ENCODE data around the gene ZNF394. TPM values are rescaled to one million over a fixed set of nuclear protein-coding genes. Genes with fewer than 3 reads are reported as not detected.

The ZNF394 gene
- total and polyA plus RNA-seq, 2 donors (not counting 3 experiments of a cell fraction or from before 2014, with no cell fraction given): 8.6 to 22.8 TPM

DNA sequence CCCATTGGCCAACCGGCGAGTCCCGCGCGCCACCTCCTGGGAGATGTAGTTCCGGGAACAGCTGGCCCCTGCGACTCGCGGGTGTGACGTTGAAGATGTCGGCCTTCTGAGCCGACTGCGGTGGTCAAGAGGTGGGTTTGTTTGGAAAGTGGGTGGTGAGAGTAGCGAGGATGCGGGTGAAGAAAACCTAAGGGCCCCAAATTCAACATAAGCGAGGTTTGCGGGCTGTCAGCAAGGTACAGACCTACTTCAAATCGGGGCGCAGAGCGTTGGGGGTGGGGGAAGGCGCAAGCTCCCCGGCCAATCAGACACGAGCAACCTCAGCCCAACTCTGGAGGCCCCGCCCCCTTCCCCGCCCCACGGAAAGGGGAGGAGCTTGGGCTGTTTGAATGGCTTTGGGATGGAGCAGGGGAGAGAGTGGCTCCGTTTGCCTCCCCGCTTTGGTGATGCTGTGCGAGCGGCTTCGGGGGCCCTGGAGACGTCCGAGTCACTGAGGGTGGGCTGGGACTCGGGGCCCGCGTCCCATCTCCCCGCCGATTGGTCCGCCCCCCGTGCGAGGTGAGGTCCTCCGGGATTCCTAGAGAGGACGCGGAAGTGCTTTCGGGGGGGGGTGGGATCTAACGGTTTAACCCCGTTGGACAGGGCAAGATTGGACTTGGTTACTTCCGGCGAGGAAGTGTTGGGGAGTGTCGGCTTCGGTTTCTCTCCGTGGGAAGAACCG lies 4.7 kb upstream of the ZNF394 start, which contains the start of gene ZKSCAN5:
ZKSCAN5 (plus strand) TSS at position 60 of the 721 bp plus-strand sequence. CDS start 1,383 bp downstream, outside the sequence.
- FAIRE-seq: no peak

GRCh38 chr7:99504281-99504602 lies 4.2 kb upstream of the ZNF394 start:
- FAIRE-seq (peak; percentile 97), DNase-seq (ENCODE audit: low read depth, low spot score) (no peak)
- no peaks in the 10 kb centered on the region for H3K36me3 ChIP-seq (ENCODE audit: control insufficient read depth in 2 of 2, extremely low read depth in 1 of 2, insufficient read depth in 2 of 2, low read length in 2 of 2)
- peaks cover 27% of the 10 kb centered on the region for H3K79me2 ChIP-seq (ENCODE audit: control insufficient read depth, insufficient read depth, low read length)
- H3K27ac ChIP-seq (ENCODE audit: insufficient read depth, low read depth, low read length): peak overlapping the region; percentile 69
- H3K9me3 ChIP-seq (replicated peaks; ENCODE audit: control insufficient read depth, insufficient read depth, low read length): no peaks in the 10 kb centered on the region
- no peak for TF ChIP-seq MYC (IDR thresholded peaks at IDR 0.05; ENCODE audit: low read depth, low read length)
- TF ChIP-seq JUN (IDR thresholded peaks at IDR 0.05; ENCODE audit: borderline replicate concordance, insufficient read depth, insufficient read length, low read depth): no peak
- no peak for TF ChIP-seq MAX (IDR thresholded peaks at IDR 0.05; ENCODE audit: insufficient read depth, insufficient read length)
- TF ChIP-seq, protein P1, sequence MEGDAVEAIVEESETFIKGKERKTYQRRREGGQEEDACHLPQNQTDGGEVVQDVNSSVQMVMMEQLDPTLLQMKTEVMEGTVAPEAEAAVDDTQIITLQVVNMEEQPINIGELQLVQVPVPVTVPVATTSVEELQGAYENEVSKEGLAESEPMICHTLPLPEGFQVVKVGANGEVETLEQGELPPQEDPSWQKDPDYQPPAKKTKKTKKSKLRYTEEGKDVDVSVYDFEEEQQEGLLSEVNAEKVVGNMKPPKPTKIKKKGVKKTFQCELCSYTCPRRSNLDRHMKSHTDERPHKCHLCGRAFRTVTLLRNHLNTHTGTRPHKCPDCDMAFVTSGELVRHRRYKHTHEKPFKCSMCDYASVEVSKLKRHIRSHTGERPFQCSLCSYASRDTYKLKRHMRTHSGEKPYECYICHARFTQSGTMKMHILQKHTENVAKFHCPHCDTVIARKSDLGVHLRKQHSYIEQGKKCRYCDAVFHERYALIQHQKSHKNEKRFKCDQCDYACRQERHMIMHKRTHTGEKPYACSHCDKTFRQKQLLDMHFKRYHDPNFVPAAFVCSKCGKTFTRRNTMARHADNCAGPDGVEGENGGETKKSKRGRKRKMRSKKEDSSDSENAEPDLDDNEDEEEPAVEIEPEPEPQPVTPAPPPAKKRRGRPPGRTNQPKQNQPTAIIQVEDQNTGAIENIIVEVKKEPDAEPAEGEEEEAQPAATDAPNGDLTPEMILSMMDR (IDR thresholded peaks at IDR 0.05; ENCODE audit: extremely low read depth in 1 of 2, insufficient read depth in 1 of 2, low read depth in 1 of 2, low read length in 2 of 2): no peak
- no peak for TF ChIP-seq FOS (IDR thresholded peaks at IDR 0.05; ENCODE audit: borderline replicate concordance, insufficient read depth, low read length)
- no peak for TF ChIP-seq POLR2AphosphoS5 (IDR thresholded peaks at IDR 0.05; ENCODE audit: insufficient read depth, low read depth, low read length)
- no peak for TF ChIP-seq EZH2 (IDR thresholded peaks at IDR 0.05; ENCODE audit: borderline replicate concordance, low read depth, low read length, severe bottlenecking)
- no peak for TF ChIP-seq POLR2A (IDR thresholded peaks at IDR 0.05; ENCODE audit: low read depth, low read length)
- TF ChIP-seq GATA2 (IDR thresholded peaks at IDR 0.05; ENCODE audit: insufficient read depth, insufficient read length, low read depth, low read length): no peak
- no peaks in the 10 kb centered on the region for H3K9me1 ChIP-seq (replicated peaks; ENCODE audit: control insufficient read depth, extremely low read depth, insufficient read depth, low read length)
- ChIA-PET CTCF (interaction anchor here (0.9 to 1.2 kb wide), 4 partner anchors 31 to 54 kb away, joined by 3 read pairs; partner anchors contain the start of genes FAM200A and ZNF655), POLR2A (interaction anchor here (0.6 to 1.3 kb wide), 2 partner anchors 48 to 176 kb away, joined by 4 read pairs; partner anchors contain the start of gene FAM200A)
- H2AFZ ChIP-seq (ENCODE audit: low read depth, low read length): peak overlapping the region; percentile 93
- peak overlapping the region; percentile 34 for H3K4me2 ChIP-seq (ENCODE audit: insufficient read depth, low read length)
- intact Hi-C loops (cut with micrococcal nuclease): loop anchor here (1.0 to 2.0 kb wide), 4 partner anchors 32 to 112 kb away; partner anchors contain the start of genes BUD31, FAM200A, PDAP1 and ZNF789
- peak overlapping the region; percentile 59 to 76 (median 75) for H3K4me3 ChIP-seq (replicated peaks in 1 of 3; ENCODE audit: insufficient read depth in 1 of 3, low read depth in 1 of 3, low read length in 3 of 3)
- peaks cover 20% of the 10 kb centered on the region for H3K4me1 ChIP-seq (ENCODE audit: control insufficient read depth, extremely low read depth, insufficient read depth, low read length)
- no peaks in the 10 kb centered on the region for H4K20me1 ChIP-seq (replicated peaks; ENCODE audit: control insufficient read depth, extremely low read depth, insufficient read depth, low read length)
- no peaks in the 10 kb centered on the region for H3K27me3 ChIP-seq (ENCODE audit: control insufficient read depth in 2 of 2, insufficient read depth in 2 of 2, low read length in 2 of 2)
- dilution Hi-C loops (cut with MboI; ENCODE audit: extremely low pct_ligation_motif_present, low sequenced_read_pairs): no loop called here
- no TSS peak for BruUV-seq (replicated peaks)
- H3K9ac ChIP-seq (replicated peaks; ENCODE audit: extremely low read depth, insufficient read depth, low read length): peak overlapping the region; percentile 63

More for the DNA sequence above, 4.7 kb upstream of the ZNF394 start, which contains the start of gene ZKSCAN5:
- peak; percentile 98 for DNase-seq (ENCODE audit: low read depth, low spot score)
- no TSS peak for BruUV-seq (replicated peaks)
- dilution Hi-C loops (cut with MboI; ENCODE audit: extremely low pct_ligation_motif_present, low sequenced_read_pairs) (no loop called here), intact Hi-C loops (cut with micrococcal nuclease) (loop anchor here (1.0 to 2.0 kb wide), 4 partner anchors 32 to 112 kb away; partner anchors contain the start of genes BUD31, FAM200A, PDAP1 and ZNF789)
- peak within 1 kb of the TSS; percentile 59 to 76 (median 75) for H3K4me3 ChIP-seq (replicated peaks in 1 of 3; ENCODE audit: insufficient read depth in 1 of 3, low read depth in 1 of 3, low read length in 3 of 3)
- peaks cover 20% of the 10 kb centered on the region for H3K4me1 ChIP-seq (ENCODE audit: control insufficient read depth, extremely low read depth, insufficient read depth, low read length)
- no peaks in the 10 kb centered on the region for H3K36me3 ChIP-seq (ENCODE audit: control insufficient read depth in 2 of 2, extremely low read depth in 1 of 2, insufficient read depth in 2 of 2, low read length in 2 of 2)
- peaks cover 23% of the 10 kb centered on the region for H3K79me2 ChIP-seq (ENCODE audit: control insufficient read depth, insufficient read depth, low read length)
- no peaks in the 10 kb centered on the region for H4K20me1 ChIP-seq (replicated peaks; ENCODE audit: control insufficient read depth, extremely low read depth, insufficient read depth, low read length)
- H2AFZ ChIP-seq (ENCODE audit: low read depth, low read length): peak within 1 kb of the TSS; percentile 93
- H3K9ac ChIP-seq (replicated peaks; ENCODE audit: extremely low read depth, insufficient read depth, low read length): peak within 1 kb of the TSS; percentile 63
- no peaks in the 10 kb centered on the region for H3K9me3 ChIP-seq (replicated peaks; ENCODE audit: control insufficient read depth, insufficient read depth, low read length)
- POLR2A ChIA-PET: interaction anchor here (1.3 kb wide), 1 partner anchor 47 kb away, joined by 4 read pairs; the partner anchor contains the start of gene FAM200A
- no peaks in the 10 kb centered on the region for H3K9me1 ChIP-seq (replicated peaks; ENCODE audit: control insufficient read depth, extremely low read depth, insufficient read depth, low read length)
- TF ChIP-seq POLR2AphosphoS5 (IDR thresholded peaks at IDR 0.05; ENCODE audit: insufficient read depth, low read depth, low read length): peak; percentile 74
- no peak for TF ChIP-seq MAX (IDR thresholded peaks at IDR 0.05; ENCODE audit: insufficient read depth, insufficient read length)
- CTCF ChIA-PET: interaction anchor here (0.7 to 1.2 kb wide), 5 partner anchors 31 to 75 kb away, joined by 3 to 4 read pairs (median 3); partner anchors contain the start of genes FAM200A and ZNF655
- peak within 1 kb of the TSS; percentile 69 for H3K27ac ChIP-seq (ENCODE audit: insufficient read depth, low read depth, low read length)
- H3K27me3 ChIP-seq (ENCODE audit: control insufficient read depth in 2 of 2, insufficient read depth in 2 of 2, low read length in 2 of 2): no peaks in the 10 kb centered on the region
- peak within 1 kb of the TSS; percentile 100 for H3K4me2 ChIP-seq (ENCODE audit: insufficient read depth, low read length)
